HEK293 (cell line): ENCODE data around the gene ARHGEF7.

Experiments used
- CTCF ChIA-PET: fragments of 350-600 bp; formaldehyde crosslinking; extraction: SDS; loops from one replicate; lab custom pipeline; 2021; ENCODE audit warnings: antibody characterized with exemption; lab: Yijun Ruan, JAX
- POLR2A ChIA-PET: fragments of 300-600 bp; formaldehyde crosslinking; extraction: SDS; loops from one replicate; lab custom pipeline; 2020; ENCODE audit warnings: antibody characterized with exemption, inconsistent platforms; lab: Yijun Ruan, JAX
- H3K27ac ChIP-seq: fragments of 200-500 bp; sonication (Bioruptor generic); 2 replicates; pipeline ENCODE4 v1.5.1; 2014; ENCODE audit warnings: low read depth, low read length, control low read depth, inconsistent platforms; ENCODE audit errors: extremely low read depth
- H3K36me3 ChIP-seq, 2 experiments: fragments of 200-500 bp in 1 of 2; sonication (Bioruptor generic) in 1 of 2; 1 replicate in 1 of 2; 2 replicates in 1 of 2; pipeline ENCODE4 v1.5.1; 2014 to 2017; ENCODE audit warnings: inconsistent platforms in 2 of 2, low read length in 2 of 2; ENCODE audit not compliant: control insufficient read depth in 2 of 2, insufficient read depth in 1 of 2
- H3K4me1 ChIP-seq: fragments of 200-500 bp; sonication (Bioruptor generic); 2 replicates; pipeline ENCODE4 v1.5.1; 2014; ENCODE audit warnings: mild to moderate bottlenecking, low read length, inconsistent platforms; ENCODE audit not compliant: control insufficient read depth, insufficient read depth
- H3K4me3 ChIP-seq: 2 replicates; pipeline ENCODE4 v1.5.1; 2011; ENCODE audit warnings: low read depth, mild to moderate bottlenecking, control low read depth, low read length, moderate library complexity
- H3K9me3 ChIP-seq: fragments of 200-500 bp; sonication (Bioruptor generic); 2 replicates; pipeline ENCODE4 v1.5.1; 2014; ENCODE audit warnings: low read depth, low read length, inconsistent platforms; ENCODE audit not compliant: control insufficient read depth, insufficient read depth
- EGR2 ChIP-seq: fragments of 450-650 bp; formaldehyde crosslinking; IDR thresholded peaks from 2 replicates; pipeline ENCODE4 v1.5.1; 2016; ENCODE audit warnings: low read depth, missing biosample characterization, missing genetic modification characterization
- ELK4 ChIP-seq: IDR thresholded peaks from 2 replicates; pipeline ENCODE4 v1.6.1; 2011; ENCODE audit warnings: mild to moderate bottlenecking, low read depth, low read length, borderline replicate concordance
- KLF16 ChIP-seq: fragments of 450-650 bp; formaldehyde crosslinking; IDR thresholded peaks from 2 replicates; pipeline ENCODE4 v1.5.1; 2017; ENCODE audit warnings: missing biosample characterization, missing genetic modification characterization
- SCRT2 ChIP-seq: fragments of 450-650 bp; formaldehyde crosslinking; IDR thresholded peaks from 2 replicates; pipeline ENCODE4 v1.5.1; 2016; ENCODE audit warnings: missing biosample characterization, missing genetic modification characterization
- ZBTB44 ChIP-seq: fragments of 450-650 bp; IDR thresholded peaks from 2 replicates; pipeline ENCODE4 v1.5.1; 2018; ENCODE audit warnings: missing biosample characterization, mild to moderate bottlenecking, missing genetic modification characterization
- ZBTB49 ChIP-seq: fragments of 450-650 bp; formaldehyde crosslinking; IDR thresholded peaks from 2 replicates; pipeline ENCODE4 v1.5.1; 2016; ENCODE audit warnings: missing biosample characterization, missing genetic modification characterization, low read depth
- ZBTB8A ChIP-seq: fragments of 450-650 bp; formaldehyde crosslinking; IDR thresholded peaks from 2 replicates; pipeline ENCODE4 v1.5.1; 2016; ENCODE audit warnings: missing biosample characterization, missing genetic modification characterization
- ZNF155 ChIP-seq: fragments of 450-650 bp; formaldehyde crosslinking; IDR thresholded peaks from 2 replicates; pipeline ENCODE4 v1.5.1; 2016; ENCODE audit warnings: missing biosample characterization, missing genetic modification characterization
- ZNF174 ChIP-seq: fragments of 450-650 bp; formaldehyde crosslinking; IDR thresholded peaks from 2 replicates; pipeline ENCODE4 v1.5.0; 2017; ENCODE audit warnings: missing biosample characterization, mild to moderate bottlenecking, missing genetic modification characterization
- ZNF184 ChIP-seq: fragments of 450-650 bp; IDR thresholded peaks from 2 replicates; pipeline ENCODE4 v1.5.1; 2018; ENCODE audit warnings: missing biosample characterization, mild to moderate bottlenecking, missing genetic modification characterization
- ZNF223 ChIP-seq: fragments of 450-650 bp; formaldehyde crosslinking; IDR thresholded peaks from 2 replicates; pipeline ENCODE4 v1.5.1; 2016; ENCODE audit warnings: missing biosample characterization, missing genetic modification characterization
- ZNF280C ChIP-seq: fragments of 450-650 bp; formaldehyde crosslinking; IDR thresholded peaks from 2 replicates; pipeline ENCODE4 v1.5.1; 2016; ENCODE audit warnings: missing biosample characterization, missing genetic modification characterization
- ZNF335 ChIP-seq: fragments of 450-650 bp; formaldehyde crosslinking; conservative IDR thresholded peaks from 2 replicates; pipeline ENCODE4 v1.5.1; 2016; ENCODE audit warnings: missing biosample characterization, missing genetic modification characterization
- ZNF394 ChIP-seq: fragments of 450-650 bp; formaldehyde crosslinking; IDR thresholded peaks from 2 replicates; pipeline ENCODE4 v1.5.1; 2016; ENCODE audit warnings: missing biosample characterization, missing genetic modification characterization, mild to moderate bottlenecking, moderate library complexity, borderline replicate concordance
- ZNF585B ChIP-seq: fragments of 450-650 bp; formaldehyde crosslinking; IDR thresholded peaks from 2 replicates; pipeline ENCODE4 v1.5.1; 2016; ENCODE audit warnings: missing biosample characterization, missing genetic modification characterization
- ZNF600 ChIP-seq: fragments of 450-650 bp; formaldehyde crosslinking; IDR thresholded peaks from 2 replicates; pipeline ENCODE4 v1.5.1; 2016; ENCODE audit warnings: missing biosample characterization, missing genetic modification characterization
- ZNF707 ChIP-seq: fragments of 450-650 bp; formaldehyde crosslinking; IDR thresholded peaks from 2 replicates; pipeline ENCODE4 v1.5.1; 2016; ENCODE audit warnings: missing biosample characterization, missing genetic modification characterization
- ZNF768 ChIP-seq: fragments of 450-650 bp; formaldehyde crosslinking; IDR thresholded peaks from 2 replicates; pipeline ENCODE4 v1.5.1; 2018; ENCODE audit warnings: missing biosample characterization, mild to moderate bottlenecking, missing genetic modification characterization
- ZNF776 ChIP-seq: fragments of 450-650 bp; formaldehyde crosslinking; IDR thresholded peaks from 2 replicates; pipeline ENCODE4 v1.5.0; 2017; ENCODE audit warnings: missing biosample characterization, missing genetic modification characterization, borderline replicate concordance
- TF ChIP-seq, protein P1 (sequence below): fragments of 450-650 bp; formaldehyde crosslinking; IDR thresholded peaks from 2 replicates; pipeline ENCODE4 v1.5.1; 2016; ENCODE audit warnings: missing biosample characterization, missing genetic modification characterization, borderline replicate concordance

Gene ARHGEF7

DNA sequence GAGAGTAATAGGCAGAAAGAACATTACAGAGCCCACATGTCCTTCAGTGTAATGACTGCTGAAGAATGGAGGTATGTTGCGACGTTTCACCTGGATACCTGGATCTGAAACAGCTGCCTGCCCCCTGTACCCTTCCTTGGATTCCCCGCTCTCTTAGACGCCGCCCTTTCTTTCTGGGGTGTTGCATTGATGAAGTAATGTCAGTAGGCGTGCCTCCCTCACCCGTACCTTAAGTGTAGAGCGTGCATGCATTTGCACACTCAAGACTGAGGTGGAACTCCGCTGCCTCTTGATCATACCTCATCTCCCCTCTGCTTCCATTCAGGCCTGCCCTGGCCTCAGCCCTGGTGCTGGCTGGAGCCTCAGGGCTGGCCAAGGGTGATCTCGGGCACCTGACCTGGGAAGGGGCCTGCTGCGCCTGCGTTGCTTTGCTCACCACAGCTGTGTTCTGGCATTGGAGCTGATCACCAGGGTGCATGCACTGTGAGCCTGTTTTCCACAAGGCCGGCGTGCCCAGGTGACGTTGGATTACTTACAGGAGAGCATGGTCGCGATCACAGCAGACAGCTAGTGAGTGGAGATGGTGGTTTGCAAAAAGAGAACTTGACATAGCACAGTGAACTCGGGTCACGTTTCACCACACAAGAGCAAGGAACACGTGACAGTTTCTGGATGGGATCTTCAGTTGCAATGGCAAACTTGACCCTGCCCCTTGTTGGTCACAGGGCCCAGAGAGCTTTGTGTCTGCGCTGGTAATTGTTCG, 99.0 kb downstream of the ARHGEF7 start:
- TF ChIP-seq ZNF776 (tag by site-specific recombination) (no peak), ZNF600 (tag by site-specific recombination) (peak; percentile 48)
- CTCF ChIA-PET = interaction anchor here (1.0 to 1.2 kb wide), 2 partner anchors 88 to 260 kb away, joined by 3 to 5 read pairs; no protein-coding TSS in a partner anchor
- no peaks in the 10 kb centered on the region for H3K4me1 ChIP-seq
- H3K9me3 ChIP-seq = no peaks in the 10 kb centered on the region
- H3K4me3 ChIP-seq = no peak overlapping the region
- no peaks in the 10 kb centered on the region for H3K36me3 ChIP-seq
- no peak overlapping the region for H3K27ac ChIP-seq
- POLR2A ChIA-PET = no interaction called here

DNA sequence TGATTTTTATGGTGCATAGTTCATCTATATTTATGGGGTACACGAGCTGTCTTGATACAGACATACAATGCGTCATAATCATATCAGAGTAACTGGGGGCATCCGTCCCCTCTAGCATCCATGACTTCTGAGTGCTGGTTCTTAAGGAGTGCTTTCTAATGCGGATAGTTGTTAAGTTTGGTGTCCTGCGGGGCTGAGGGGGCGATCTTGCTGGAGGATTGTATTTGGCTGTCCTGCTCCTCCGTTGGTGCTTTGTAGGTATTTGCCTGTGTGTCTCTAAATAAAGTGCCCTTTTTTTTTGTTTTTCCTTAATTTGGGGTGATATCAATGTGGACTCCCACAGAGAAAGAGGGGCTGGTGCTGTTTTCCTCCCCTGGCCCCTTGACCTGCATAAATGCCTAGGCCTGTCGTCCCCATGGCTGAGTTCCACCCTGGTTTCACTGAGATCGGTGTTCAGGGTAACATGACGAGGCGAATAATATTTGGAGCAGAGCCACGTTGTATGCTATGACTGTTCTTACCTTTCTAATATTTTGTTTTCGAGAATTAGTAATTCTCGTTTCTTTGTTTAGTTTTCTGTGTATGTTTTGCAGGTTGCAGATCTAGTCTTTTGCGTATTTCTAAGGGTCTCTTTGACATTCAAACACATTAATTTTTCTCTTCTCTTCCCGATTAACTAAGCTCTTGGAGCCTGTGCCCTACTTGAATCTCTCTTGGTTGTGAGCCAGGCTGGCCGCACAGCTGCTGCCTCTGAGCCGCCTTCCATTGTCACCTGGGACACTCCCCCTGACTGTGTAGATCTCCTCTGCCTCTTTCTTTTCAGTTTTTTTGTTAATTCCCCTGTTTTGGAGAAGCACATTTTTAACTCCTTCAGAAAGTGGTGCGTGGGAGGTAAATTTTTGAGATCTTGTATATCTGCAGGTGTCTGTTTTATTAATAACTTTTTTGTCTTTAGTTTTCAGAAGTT, 100.3 kb downstream of the ARHGEF7 start:
- H3K9me3 ChIP-seq = no peaks in the 10 kb centered on the region
- no peak overlapping the region for H3K4me3 ChIP-seq
- peaks cover 0 to 3% of the 10 kb centered on the region in 2 experiments; a peak in 1 of 3 replicates for H3K36me3 ChIP-seq
- CTCF ChIA-PET = interaction anchor here (0.6 to 1.9 kb wide), 11 partner anchors 11 to 271 kb away, joined by 3 to 10 read pairs (median 4); no protein-coding TSS in a partner anchor
- POLR2A ChIA-PET = no interaction called here
- no peak overlapping the region for H3K27ac ChIP-seq
- TF ChIP-seq KLF16 (no peak), ZNF585B (tag by site-specific recombination) (no peak), ZNF174 (tag by site-specific recombination) (no peak), ZNF707 (tag by site-specific recombination) (no peak), ZBTB49 (tag by site-specific recombination) (no peak), ELK4 (no peak), ZNF394 (tag by site-specific recombination) (no peak), SCRT2 (tag by site-specific recombination) (no peak), ZNF155 (no peak), EGR2 (tag by site-specific recombination) (no peak), ZBTB8A (tag by site-specific recombination) (no peak), ZNF184 (tag by site-specific recombination) (no peak), ZBTB44 (no peak), ZNF223 (tag by site-specific recombination) (no peak), ZNF768 (tag by site-specific recombination) (no peak), ZNF335 (tag by site-specific recombination) (no peak), ZNF280C (tag by site-specific recombination) (no peak)
- TF ChIP-seq, protein P1, sequence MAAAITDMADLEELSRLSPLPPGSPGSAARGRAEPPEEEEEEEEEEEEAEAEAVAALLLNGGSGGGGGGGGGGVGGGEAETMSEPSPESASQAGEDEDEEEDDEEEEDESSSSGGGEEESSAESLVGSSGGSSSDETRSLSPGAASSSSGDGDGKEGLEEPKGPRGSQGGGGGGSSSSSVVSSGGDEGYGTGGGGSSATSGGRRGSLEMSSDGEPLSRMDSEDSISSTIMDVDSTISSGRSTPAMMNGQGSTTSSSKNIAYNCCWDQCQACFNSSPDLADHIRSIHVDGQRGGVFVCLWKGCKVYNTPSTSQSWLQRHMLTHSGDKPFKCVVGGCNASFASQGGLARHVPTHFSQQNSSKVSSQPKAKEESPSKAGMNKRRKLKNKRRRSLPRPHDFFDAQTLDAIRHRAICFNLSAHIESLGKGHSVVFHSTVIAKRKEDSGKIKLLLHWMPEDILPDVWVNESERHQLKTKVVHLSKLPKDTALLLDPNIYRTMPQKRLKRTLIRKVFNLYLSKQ = no peak
- H3K4me1 ChIP-seq = no peaks in the 10 kb centered on the region
